Measurements from ENCODE around the gene PTPRN2. TPM values are rescaled to one million over a fixed set of nuclear protein-coding genes. Genes with fewer than 3 reads are reported as not detected.
"Not testable (repeated sequence)": the region's sequence is repeated elsewhere in the genome, so short reads cannot be mapped to it uniquely, and the experiment has no call there.

PTPRN2 gene
- polyA plus RNA-seq, 4 donors: 1.6 to 11.7 (median 4.0) TPM

DNA sequence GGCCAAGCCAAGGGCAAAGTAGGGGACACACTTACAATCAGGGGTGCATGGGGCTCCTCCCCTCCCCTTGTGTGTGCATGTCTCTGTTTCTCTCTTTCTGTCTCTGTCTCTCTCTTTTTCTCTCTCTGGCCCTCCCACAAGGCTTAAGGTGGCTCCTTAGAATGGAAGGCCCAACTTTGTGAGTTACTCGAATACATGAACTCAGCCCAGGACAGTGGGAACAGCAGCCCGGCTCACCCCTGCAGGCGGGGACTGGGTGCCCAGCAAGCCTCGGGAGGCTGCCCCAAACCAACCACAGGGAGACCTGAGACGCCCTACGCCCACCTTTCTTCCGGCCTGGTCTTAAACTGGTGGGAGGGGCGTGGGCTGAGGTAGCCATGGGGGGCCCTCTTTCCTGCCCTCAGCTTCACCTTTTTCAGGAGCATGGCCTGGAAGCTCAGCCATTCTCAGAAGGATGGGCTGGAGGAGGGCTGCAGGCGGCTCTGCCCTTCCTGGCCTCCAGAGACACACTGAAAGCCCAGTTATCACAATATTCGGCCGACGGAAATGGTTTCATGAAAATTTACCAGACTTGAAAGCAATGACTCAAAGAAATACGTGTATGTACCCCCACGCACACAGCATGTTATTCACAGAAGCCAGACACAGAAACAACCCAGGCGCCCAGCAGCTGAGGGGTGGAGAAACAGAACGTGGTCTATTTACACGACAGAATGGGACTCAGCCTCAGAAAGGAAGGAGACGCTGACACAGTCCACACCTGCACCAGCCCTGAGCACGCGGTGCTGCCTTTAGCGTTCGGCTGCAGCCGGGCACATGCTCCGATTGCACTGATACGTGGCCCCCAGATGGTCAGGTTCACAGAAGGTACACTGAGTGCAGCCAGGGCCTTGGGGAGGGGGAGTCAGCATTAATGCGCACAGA is 229.5 kb downstream of the PTPRN2 start:
- no peak for FAIRE-seq
- no peak for DNase-seq
- Histone ChIP-seq H3K36me3 (ENCODE audit: control insufficient read depth in 3 of 3, insufficient read depth in 2 of 3, low read depth in 1 of 3, low read length in 3 of 3) (no peaks in the 10 kb centered on the region), H3K27me3 (ENCODE audit: control insufficient read depth in 3 of 3, insufficient read depth in 3 of 3, low read length in 3 of 3) (peaks cover 0 to 3% (median 0%) of the 10 kb centered on the region in 3 donors), H3K4me1 (ENCODE audit: control insufficient read depth in 3 of 3, insufficient read depth in 2 of 3, low read depth in 1 of 3, low read length in 2 of 3) (no peaks in the 10 kb centered on the region), H3K27ac (ENCODE audit: low read depth in 1 of 3, low read length in 2 of 3) (no peak overlapping the region), H3K9me3 (ENCODE audit: control insufficient read depth in 2 of 2, insufficient read depth in 1 of 2, low read depth in 1 of 2, low read length in 1 of 2) (peaks cover 0 to 22% of the 10 kb centered on the region in 2 donors), H3K4me3 (ENCODE audit: low read depth in 1 of 3, low read length in 3 of 3) (no peak overlapping the region)
- WGBS, 3 donors: 86 to 92% (median 87%) methylated on average over 26 of the region's 26 CpGs

DNA sequence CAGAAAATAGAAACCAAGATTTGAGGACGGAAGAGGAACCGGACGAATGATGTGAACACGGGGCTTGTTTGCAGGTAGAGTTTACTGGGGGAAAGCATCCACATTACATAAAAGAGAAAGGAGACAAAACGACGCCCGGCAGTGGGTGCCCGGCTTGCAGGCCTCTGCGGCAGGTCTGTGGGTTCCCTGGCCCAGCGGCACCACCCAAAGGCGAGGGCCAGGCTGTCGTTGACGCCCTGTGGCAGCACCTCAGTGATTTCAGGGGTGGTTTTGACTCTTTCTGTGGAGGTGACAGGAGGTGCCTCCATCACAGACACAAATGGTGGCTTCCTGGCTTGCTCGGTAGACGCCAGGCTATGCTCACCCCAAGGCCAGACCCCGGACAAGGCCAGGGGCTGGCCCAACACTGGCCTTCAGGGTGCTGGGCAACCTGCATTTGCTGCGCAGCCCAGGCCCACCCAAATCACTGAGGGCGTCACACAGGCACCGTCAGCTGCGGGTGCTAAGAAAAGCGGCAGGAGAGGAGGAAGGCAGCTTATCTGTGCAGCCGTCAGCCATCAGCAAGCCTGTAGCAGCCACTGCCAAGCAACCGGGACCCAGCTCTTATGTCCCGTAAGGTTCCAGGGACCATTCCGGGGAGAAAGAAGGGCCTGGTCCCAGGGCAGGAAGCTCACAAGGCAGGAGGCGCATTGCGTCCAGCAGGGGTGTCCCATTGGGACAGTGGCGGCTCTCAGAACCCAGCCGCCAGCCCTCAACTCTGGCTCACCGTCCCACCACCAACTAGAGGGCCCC is 230.3 kb downstream of the PTPRN2 start:
- H3K4me1 ChIP-seq (ENCODE audit: control insufficient read depth in 3 of 3, insufficient read depth in 2 of 3, low read depth in 1 of 3, low read length in 2 of 3): no peaks in the 10 kb centered on the region
- no peaks in the 10 kb centered on the region for H3K36me3 ChIP-seq (ENCODE audit: control insufficient read depth in 3 of 3, insufficient read depth in 2 of 3, low read depth in 1 of 3, low read length in 3 of 3)
- H3K9me3 ChIP-seq (ENCODE audit: control insufficient read depth in 2 of 2, insufficient read depth in 1 of 2, low read depth in 1 of 2, low read length in 1 of 2): peaks cover 0 to 22% of the 10 kb centered on the region in 2 donors
- no peak for DNase-seq
- no peak overlapping the region for H3K27ac ChIP-seq (ENCODE audit: low read depth in 1 of 3, low read length in 2 of 3)
- FAIRE-seq: no peak
- peaks cover 0 to 3% (median 0%) of the 10 kb centered on the region in 3 donors for H3K27me3 ChIP-seq (ENCODE audit: control insufficient read depth in 3 of 3, insufficient read depth in 3 of 3, low read length in 3 of 3)
- 90 to 92% (median 92%) methylated on average over 27 to 30 of the region's 30 CpGs for WGBS, 3 donors
- H3K4me3 ChIP-seq (ENCODE audit: low read depth in 1 of 3, low read length in 3 of 3): no peak overlapping the region

DNA sequence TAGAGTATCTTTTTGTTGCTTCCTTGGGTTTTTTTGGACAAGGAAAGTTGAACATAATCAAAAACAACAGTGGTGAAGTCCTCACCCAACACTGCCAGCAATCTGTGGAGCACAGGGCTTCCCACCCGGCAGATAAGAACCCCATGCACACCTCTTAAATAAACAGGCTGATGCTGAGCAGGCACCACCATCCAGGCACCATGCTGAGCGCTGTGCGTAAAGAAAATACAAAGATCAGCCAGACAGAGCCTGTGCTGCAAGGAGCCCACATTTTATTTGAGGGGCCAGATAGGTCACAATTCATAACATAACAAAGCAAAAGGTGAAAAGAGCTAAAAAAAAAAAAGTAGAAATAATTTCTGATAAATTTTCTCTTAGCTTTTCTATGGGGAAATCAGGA is 231.2 kb downstream of the PTPRN2 start:
- Histone ChIP-seq H3K27me3 (ENCODE audit: control insufficient read depth in 3 of 3, insufficient read depth in 3 of 3, low read length in 3 of 3) (peaks cover 0 to 3% (median 0%) of the 10 kb centered on the region in 3 donors), H3K27ac (ENCODE audit: low read depth in 1 of 3, low read length in 2 of 3) (no peak overlapping the region), H3K4me1 (ENCODE audit: control insufficient read depth in 3 of 3, insufficient read depth in 2 of 3, low read depth in 1 of 3, low read length in 2 of 3) (no peaks in the 10 kb centered on the region), H3K4me3 (ENCODE audit: low read depth in 1 of 3, low read length in 3 of 3) (no peak overlapping the region), H3K9me3 (ENCODE audit: control insufficient read depth in 2 of 2, insufficient read depth in 1 of 2, low read depth in 1 of 2, low read length in 1 of 2) (peaks cover 0 to 22% of the 10 kb centered on the region in 2 donors), H3K36me3 (ENCODE audit: control insufficient read depth in 3 of 3, insufficient read depth in 2 of 3, low read depth in 1 of 3, low read length in 3 of 3) (no peaks in the 10 kb centered on the region)
- WGBS, 3 donors: 46 to 64% (median 63%) methylated on average over 3 of the region's 3 CpGs
- no peak for FAIRE-seq
- no peak for DNase-seq

DNA sequence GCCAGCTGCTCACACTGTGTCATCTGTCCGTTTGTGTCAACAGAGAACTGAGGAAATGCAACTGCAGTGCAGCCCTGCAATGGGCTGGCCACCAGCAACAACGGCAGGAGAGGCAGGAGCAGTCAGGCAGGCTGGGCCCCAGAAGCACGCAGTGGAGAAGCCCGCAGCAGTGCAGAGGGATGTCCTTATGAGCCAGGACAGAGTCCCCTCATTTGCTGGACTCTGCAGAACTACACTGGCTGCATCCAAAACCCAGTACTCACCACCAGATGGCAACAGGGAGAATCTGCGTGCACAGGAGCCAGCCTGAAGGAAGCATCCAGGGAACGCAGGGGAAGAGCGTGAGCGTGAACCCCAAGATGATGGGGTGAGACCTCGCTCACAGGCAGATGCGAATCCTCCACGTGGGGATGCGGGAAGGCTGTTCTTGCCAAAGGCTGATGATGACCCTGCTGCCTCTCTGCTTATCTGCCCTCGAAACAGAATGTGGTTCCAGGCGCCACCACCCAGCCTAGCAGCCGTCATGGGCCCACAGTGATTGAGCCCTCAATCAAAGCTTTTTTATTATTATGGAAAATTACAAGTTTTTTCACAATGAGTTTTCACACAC is 232.1 kb downstream of the PTPRN2 start:
- no peaks in the 10 kb centered on the region for H3K4me1 ChIP-seq (ENCODE audit: control insufficient read depth in 3 of 3, insufficient read depth in 2 of 3, low read depth in 1 of 3, low read length in 2 of 3)
- no peaks in the 10 kb centered on the region for H3K36me3 ChIP-seq (ENCODE audit: control insufficient read depth in 3 of 3, insufficient read depth in 2 of 3, low read depth in 1 of 3, low read length in 3 of 3)
- H3K27me3 ChIP-seq (ENCODE audit: control insufficient read depth in 3 of 3, insufficient read depth in 3 of 3, low read length in 3 of 3): peaks cover 0 to 3% (median 0%) of the 10 kb centered on the region in 3 donors
- WGBS, 3 donors: 72 to 79% (median 77%) methylated on average over 15 of the region's 15 CpGs
- no peak overlapping the region for H3K27ac ChIP-seq (ENCODE audit: low read depth in 1 of 3, low read length in 2 of 3)
- no peak for DNase-seq
- no peak overlapping the region for H3K4me3 ChIP-seq (ENCODE audit: low read depth in 1 of 3, low read length in 3 of 3)
- no peak for FAIRE-seq
- H3K9me3 ChIP-seq (ENCODE audit: control insufficient read depth in 2 of 2, insufficient read depth in 1 of 2, low read depth in 1 of 2, low read length in 1 of 2): peaks cover 0 to 20% of the 10 kb centered on the region in 2 donors

DNA sequence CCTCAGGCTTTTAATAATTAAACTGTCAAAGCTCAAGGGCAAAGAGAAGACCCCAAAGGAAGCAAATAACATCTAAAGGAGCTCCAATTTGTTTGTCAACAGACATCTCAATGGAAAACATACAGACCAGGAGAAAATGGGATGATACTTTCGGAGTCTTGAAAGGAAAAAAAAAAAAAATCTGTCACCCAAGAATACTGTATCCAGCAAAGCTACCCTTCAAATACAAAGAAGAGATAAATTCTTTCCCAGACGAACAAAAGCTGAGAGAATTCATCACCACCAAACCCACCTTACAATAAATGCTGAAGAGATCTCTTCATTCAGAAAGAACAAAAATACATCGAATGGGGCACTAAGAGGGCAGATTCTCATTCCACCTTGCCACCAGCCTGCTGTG is 232.8 kb downstream of the PTPRN2 start:
- 74 to 86% (median 77%) methylated on average over 3 of the region's 3 CpGs for WGBS, 3 donors
- H3K4me3 ChIP-seq (ENCODE audit: low read depth in 1 of 3, low read length in 3 of 3): no peak overlapping the region
- DNase-seq (no peak), FAIRE-seq (no peak)
- H3K27me3 ChIP-seq (ENCODE audit: control insufficient read depth in 3 of 3, insufficient read depth in 3 of 3, low read length in 3 of 3): peaks cover 0 to 3% (median 0%) of the 10 kb centered on the region in 3 donors
- no peaks in the 10 kb centered on the region for H3K36me3 ChIP-seq (ENCODE audit: control insufficient read depth in 3 of 3, insufficient read depth in 2 of 3, low read depth in 1 of 3, low read length in 3 of 3)
- H3K27ac ChIP-seq (ENCODE audit: low read depth in 1 of 3, low read length in 2 of 3): no peak overlapping the region
- peaks cover 0 to 20% of the 10 kb centered on the region in 2 donors for H3K9me3 ChIP-seq (ENCODE audit: control insufficient read depth in 2 of 2, insufficient read depth in 1 of 2, low read depth in 1 of 2, low read length in 1 of 2)
- no peaks in the 10 kb centered on the region for H3K4me1 ChIP-seq (ENCODE audit: control insufficient read depth in 3 of 3, insufficient read depth in 2 of 3, low read depth in 1 of 3, low read length in 2 of 3)

DNA sequence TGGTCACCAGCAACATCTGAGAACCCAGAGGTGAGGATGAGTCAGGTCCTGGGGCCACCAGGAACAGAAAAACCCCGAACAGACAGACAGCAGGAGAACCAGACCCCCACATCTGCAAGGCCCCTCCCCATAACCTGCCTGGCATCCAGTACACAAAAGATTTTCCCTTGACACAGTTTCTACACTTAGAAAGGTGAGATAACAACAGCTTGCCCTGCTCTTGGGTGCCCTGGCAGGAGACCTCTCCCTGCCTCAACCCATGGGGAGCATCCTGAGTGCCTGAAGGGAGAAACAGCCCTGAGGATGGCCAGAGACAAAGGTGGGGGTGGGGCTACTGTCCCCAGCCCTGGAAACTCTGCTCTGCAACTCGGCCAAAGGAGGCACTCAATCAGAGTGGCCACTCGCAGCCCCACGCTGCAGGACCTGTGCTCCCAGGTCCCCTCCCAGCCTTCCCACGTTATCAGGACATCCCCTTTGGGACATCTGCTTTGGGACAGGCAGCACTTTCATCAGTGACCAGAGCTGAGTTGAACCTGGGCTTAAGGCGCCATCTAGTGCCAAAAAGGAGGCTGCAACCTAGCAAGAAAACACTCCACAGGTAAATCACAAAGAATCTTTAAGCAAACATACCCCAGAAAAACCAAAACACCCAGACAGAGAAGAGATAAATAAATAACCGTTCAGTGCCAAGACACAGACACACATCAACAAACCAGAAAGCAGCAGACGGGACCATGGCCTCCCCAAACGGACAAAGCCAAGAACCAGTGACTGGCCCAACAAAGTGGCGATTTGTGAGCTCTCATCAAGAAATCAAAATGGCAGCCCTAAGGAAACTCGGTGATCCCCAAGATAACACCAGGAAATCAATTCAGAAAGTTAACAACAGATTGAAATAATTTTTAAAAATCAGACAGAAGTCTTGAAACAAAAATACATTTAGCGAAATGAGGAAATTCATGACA is 233.7 kb downstream of the PTPRN2 start:
- FAIRE-seq (no peak), DNase-seq (peak in 1 of 2 donors; percentile 47)
- Histone ChIP-seq H3K36me3 (ENCODE audit: control insufficient read depth in 3 of 3, insufficient read depth in 2 of 3, low read depth in 1 of 3, low read length in 3 of 3) (no peaks in the 10 kb centered on the region), H3K27me3 (ENCODE audit: control insufficient read depth in 3 of 3, insufficient read depth in 3 of 3, low read length in 3 of 3) (peaks cover 0 to 3% (median 0%) of the 10 kb centered on the region in 3 donors), H3K4me1 (ENCODE audit: control insufficient read depth in 3 of 3, insufficient read depth in 2 of 3, low read depth in 1 of 3, low read length in 2 of 3) (no peaks in the 10 kb centered on the region), H3K4me3 (ENCODE audit: low read depth in 1 of 3, low read length in 3 of 3) (no peak overlapping the region), H3K9me3 (ENCODE audit: control insufficient read depth in 2 of 2, insufficient read depth in 1 of 2, low read depth in 1 of 2, low read length in 1 of 2) (peaks cover 0 to 20% of the 10 kb centered on the region in 2 donors), H3K27ac (ENCODE audit: low read depth in 1 of 3, low read length in 2 of 3) (no peak overlapping the region)
- WGBS, 3 donors: 45 to 53% (median 52%) methylated on average over 12 of the region's 12 CpGs

DNA sequence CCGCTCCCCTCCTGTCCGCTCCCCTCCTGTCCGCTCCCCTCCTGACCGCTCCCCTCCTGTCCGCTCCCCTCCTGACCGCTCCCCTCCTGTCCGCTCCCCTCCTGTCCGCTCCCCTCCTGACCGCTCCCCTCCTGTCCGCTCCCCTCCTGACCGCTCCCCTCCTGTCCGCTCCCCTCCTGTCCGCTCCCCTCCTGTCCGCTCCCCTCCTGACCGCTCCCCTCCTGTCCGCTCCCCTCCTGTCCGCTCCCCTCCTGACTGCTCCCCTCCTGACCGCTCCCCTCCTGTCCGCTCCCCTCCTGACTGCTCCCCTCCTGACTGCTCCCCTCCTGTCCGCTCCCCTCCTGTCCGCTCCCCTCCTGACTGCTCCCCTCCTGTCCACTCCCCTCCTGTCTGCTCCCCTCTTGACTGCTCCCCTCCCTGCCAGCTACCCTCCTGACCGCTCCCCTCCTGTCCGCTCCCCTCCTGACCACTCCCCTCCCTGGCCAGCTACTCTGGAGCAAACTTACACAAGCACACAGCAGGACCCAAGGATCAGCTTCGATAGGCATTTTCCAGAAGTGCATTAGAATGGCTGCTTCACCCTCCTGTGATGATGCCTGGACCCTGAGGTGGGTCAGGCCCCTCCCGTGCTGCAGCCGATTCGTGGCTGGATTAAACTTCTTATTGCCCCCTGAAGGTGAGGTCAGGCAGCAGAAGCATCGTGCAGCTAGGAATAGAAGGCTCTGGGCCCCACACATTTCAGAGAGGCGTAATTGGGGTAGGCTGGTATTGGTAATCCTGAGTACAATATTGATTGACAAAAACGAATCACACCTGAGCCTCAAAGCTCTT is 235.5 kb downstream of the PTPRN2 start:
- not testable (repeated sequence) for H3K4me3 ChIP-seq (ENCODE audit: low read depth in 1 of 3, low read length in 3 of 3); H3K36me3 ChIP-seq (ENCODE audit: control insufficient read depth in 3 of 3, insufficient read depth in 2 of 3, low read depth in 1 of 3, low read length in 3 of 3); DNase-seq; H3K4me1 ChIP-seq (ENCODE audit: control insufficient read depth in 3 of 3, insufficient read depth in 2 of 3, low read depth in 1 of 3, low read length in 2 of 3); H3K27me3 ChIP-seq (ENCODE audit: control insufficient read depth in 3 of 3, insufficient read depth in 3 of 3, low read length in 3 of 3); FAIRE-seq; H3K27ac ChIP-seq (ENCODE audit: low read depth in 1 of 3, low read length in 2 of 3)
- peaks cover 0 to 12% of the 10 kb centered on the region in 2 donors for H3K9me3 ChIP-seq (ENCODE audit: control insufficient read depth in 2 of 2, insufficient read depth in 1 of 2, low read depth in 1 of 2, low read length in 1 of 2)
- 80 to 83% (median 81%) methylated on average over 21 to 29 of the region's 30 CpGs for WGBS, 3 donors
